Ammon's horn (tissue), 1 donor: ENCODE measurements around the gene DEFB128.
"Not testable (repeated sequence)": the region's sequence is repeated elsewhere in the genome, so short reads cannot be mapped to it uniquely, and the experiment has no call there.

Source experiments
- DNase-seq: peaks from one replicate; pipeline ENCODE4 v3.0.0-alpha.2; 2016; ENCODE audit warnings: low spot score

The DEFB128 gene

GRCh38 chr20:189611-190010, at the start of gene DEFB128:
Gene DEFB128 (minus strand): TSS chr20:189711. CDS start chr20:189623, 88 bp downstream.
- DNase-seq = no peak

- DNase-seq = no peak
Measured at GRCh38 chr20:237929-238328, 48.4 kb upstream of the DEFB128 start.

- DNase-seq = peak; percentile 74
Measured at GRCh38 chr20:237489-237888, 48.0 kb upstream of the DEFB128 start.

- DNase-seq = peak; percentile 44
Measured at GRCh38 chr20:235891-236290, 46.4 kb upstream of the DEFB128 start.

GRCh38 chr20:227439-228105, 38.1 kb upstream of the DEFB128 start:
- DNase-seq = peak; percentile 32

GRCh38 chr20:226958-227357, 37.4 kb upstream of the DEFB128 start, which contains the start of gene DEFB129:
Gene DEFB129 (plus strand): TSS chr20:227258. CDS start chr20:227289, 31 bp downstream.
- no peak for DNase-seq

- not testable (repeated sequence) for DNase-seq
Measured at GRCh38 chr20:225879-226278, 36.4 kb upstream of the DEFB128 start.

GRCh38 chr20:221258-221830, 31.8 kb upstream of the DEFB128 start:
- DNase-seq = no peak

GRCh38 chr20:219290-220115, 30.0 kb upstream of the DEFB128 start:
- peak; percentile 34 for DNase-seq

GRCh38 chr20:217266-217665, 27.8 kb upstream of the DEFB128 start:
- DNase-seq = no peak

- no peak for DNase-seq
Measured at GRCh38 chr20:215796-216195, 26.3 kb upstream of the DEFB128 start.

GRCh38 chr20:214383-214782, 24.9 kb upstream of the DEFB128 start:
- DNase-seq = no peak

GRCh38 chr20:210809-211502, 21.4 kb upstream of the DEFB128 start:
- DNase-seq = no peak

GRCh38 chr20:208942-209566, 19.5 kb upstream of the DEFB128 start:
- DNase-seq = peak; percentile 39

- not testable (repeated sequence) for DNase-seq
Measured at GRCh38 chr20:203630-204029, 14.1 kb upstream of the DEFB128 start.

- DNase-seq = no peak
Measured at GRCh38 chr20:199996-200395, 10.5 kb upstream of the DEFB128 start.

GRCh38 chr20:198225-198624, 8.7 kb upstream of the DEFB128 start:
- DNase-seq = no peak

GRCh38 chr20:187733-188132, 1.8 kb downstream of the DEFB128 start:
- DNase-seq = no peak

- DNase-seq = no peak
Measured at GRCh38 chr20:184288-184687, 5.2 kb downstream of the DEFB128 start.

GRCh38 chr20:168876-169275, 20.6 kb downstream of the DEFB128 start:
- DNase-seq = no peak

- no peak for DNase-seq
Measured at GRCh38 chr20:164618-165017, 24.9 kb downstream of the DEFB128 start.

- no peak for DNase-seq
Measured at GRCh38 chr20:157154-157553, 32.4 kb downstream of the DEFB128 start, which contains the start of gene DEFB127. Gene DEFB127 (plus strand): TSS chr20:157454. CDS start chr20:157545, 91 bp downstream.
